Heart right ventricle (tissue), 16 donors: ENCODE measurements around the gene HTT. TPM values are rescaled to one million over a fixed set of nuclear protein-coding genes. Genes with fewer than 3 reads are reported as not detected.

Experiments
- ATAC-seq, 8 donors: fragments of 200-7000 bp; cut with Tn5 transposase; one replicate each; pipeline ENCODE4 v1.9.1; 2020; ENCODE audit warnings: mild to moderate bottlenecking in 8 of 8, moderate library complexity in 8 of 8, moderate number of reproducible peaks in 1 of 8
- DNase-seq, 2 donors: peaks; one replicate each; pipeline ENCODE4 v3.0.0-alpha.2; 2020
- H3K27ac ChIP-seq, 10 donors: fragments of 200-600 bp; sonication (generic) in 2 of 10; one replicate each; pipeline versions ENCODE4 v1.5.0 to v1.8.0; 2020 to 2022; ENCODE audit warnings: mild to moderate bottlenecking in 3 of 10
- H3K27me3 ChIP-seq, 7 donors: fragments of 200-600 bp; one replicate each; pipeline ENCODE4 v1.8.0; 2021 to 2022; ENCODE audit warnings: mild to moderate bottlenecking in 2 of 7
- H3K36me3 ChIP-seq, 9 donors: fragments of 200-600 bp; sonication (generic) in 1 of 9; one replicate each; pipeline versions ENCODE4 v1.5.0 to v1.8.0; 2020 to 2022; ENCODE audit warnings: mild to moderate bottlenecking in 2 of 9
- H3K4me1 ChIP-seq, 9 donors: fragments of 200-600 bp; sonication (generic) in 1 of 9; one replicate each; pipeline versions ENCODE4 v1.5.0 to v1.8.0; 2020 to 2022; ENCODE audit warnings: mild to moderate bottlenecking in 4 of 9
- H3K4me3 ChIP-seq, 10 donors: fragments of 200-600 bp; sonication (generic) in 2 of 10; one replicate each; pipeline versions ENCODE4 v1.5.0 to v1.8.0; 2020 to 2022; ENCODE audit warnings: mild to moderate bottlenecking in 7 of 10, moderate library complexity in 2 of 10
- H3K9me3 ChIP-seq, 11 donors: fragments of 200-600 bp in 10 of 11; sonication (generic) in 2 of 11; one replicate each; pipeline versions ENCODE4 v1.5.0 to v1.8.0; 2013 to 2022; ENCODE audit warnings: mild to moderate bottlenecking in 2 of 11, control low read depth in 1 of 11, moderate library complexity in 1 of 11
- CTCF ChIP-seq, 9 donors: fragments of 200-600 bp; sonication (generic) in 2 of 9; IDR thresholded peaks; one replicate each; pipeline versions ENCODE4 v1.5.0 to v1.8.0; 2021 to 2022; ENCODE audit warnings: antibody characterized with exemption in 9 of 9, mild to moderate bottlenecking in 5 of 9, moderate library complexity in 1 of 9
- WGBS, 2 donors: extraction: QIAGEN DNeasy Blood & Tissue Kit; methylation state at CpG; one replicate each; pipeline ENCODE4 v1.1.7; 2013; ENCODE audit warnings: inconsistent platforms in 1 of 2; 5-methylcytosine and 5-hydroxymethylcytosine counted together
- intact Hi-C, 10 donors: fragments of 100-400 bp; cut with DNase I; formaldehyde crosslinking; loops; one replicate each; pipeline versions ENCODE4 v1.11.1 to v1.14.2; 2022
- polyA plus RNA-seq, 2 donors: library from polyadenylated mRNA; stranded (reverse); fragments of 200-250 nt; gene quantifications; one replicate each; pipeline ENCODE4 v1.2.3, GENCODE V29; 2013
- total RNA-seq, 10 donors: library from RNA; stranded (reverse); fragmentation: NEBNext Ultra II Directional in 3 of 10; extraction: Animal tissue kit (Norgen Biotek cat#: 25700) in 3 of 10; gene quantifications; one replicate each; pipeline versions ENCODE4 v1.2.1 to v1.2.4, GENCODE V29; 2021 to 2023
- donor health status: Arrhythmogenic right ventricular cardiomyopathy.
- donor health status: ischemic (EF 13 %, LVEDD 7.1; RV severe dilation, severe dysfunction).
- donor health status: healthy with polysubstance abuse.
- donor health status: DM: no; HTN: yes; CAD: no.
- donor health status: DM: no; HTN: no; CAD: no.
- donor health status: ischemic (EF 25% LVEDD 6.9; RV normal size, moderate dysfunction).
- donor health status: ischemic (EF 25% LVEDD 5.7; RV mildly dilated, moderate dysfunction).
- donor health status: healthy.
- donor health status: DM: yes; HTN: yes; CAD: no.
- donor health status: Ischemic cardiomyopathy.
- donor health status: ischemic (EF 35%, LVEDD 5.7; RV mildly dilated, moderate dysfunction).
- donor health status: nonischemic (EF 11% LVEDD 7.7; RV severe dilation, severe dysfunction).
- donor health status: DM: yes; HTN: yes; CAD: no.
- donor health status: PGD.
- donor health status: ischemic (EF 29% LVEDD 5.4; RV normal size, mild dysfunction).
- donor health status: nonischemic (EF 23%, LVEDD 6.1; RV moderate dilation, normal function).

The HTT gene
- total and polyA plus RNA-seq, 12 donors, result 6.3 to 34.0 (median 24.1) TPM

GRCh38 chr4:3106339-3107186 lies 32.1 kb downstream of the HTT start:
- Histone ChIP-seq H3K4me3 (no peak overlapping the region), H3K27ac (peak overlapping the region in 5 of 10 donors; percentile 19 to 70 (median 57)), H3K4me1 (peaks cover 14 to 44% (median 29%) of the 10 kb centered on the region in 9 donors), H3K27me3 (no peaks in the 10 kb centered on the region), H3K9me3 (no peaks in the 10 kb centered on the region), H3K36me3 (peaks cover 0 to 95% (median 13%) of the 10 kb centered on the region in 9 donors)
- peak; percentile 94 to 98 (median 98) for ATAC-seq
- TF ChIP-seq CTCF (IDR thresholded peaks at IDR 0.05), result peak; percentile 96 to 100 (median 98)
- intact Hi-C loops, result loop anchor here in 5 of 10 donors (1.0 to 10.0 kb wide), 6 partner anchors 30 to 778 kb away; partner anchors contain the start of gene HGFAC (in 3 of the 5)
- 4 to 6% methylated on average over 7 of the region's 7 CpGs for WGBS, 2 donors
- peak; percentile 85 to 88 for DNase-seq

GRCh38 chr4:3107271-3107670 lies 32.8 kb downstream of the HTT start:
- TF ChIP-seq CTCF (IDR thresholded peaks at IDR 0.05), result no peak
- intact Hi-C loops, result loop anchor here in 5 of 10 donors (5.0 to 10.0 kb wide), 5 partner anchors 235 to 778 kb away; partner anchors contain the start of gene HGFAC (in 3 of the 5)
- H3K27ac ChIP-seq, result peak overlapping the region in 8 of 10 donors; percentile 5 to 70 (median 46)
- WGBS, 2 donors, result 85 to 94% methylated on average over 5 of the region's 5 CpGs
- H3K4me1 ChIP-seq, result peaks cover 17 to 51% (median 33%) of the 10 kb centered on the region in 9 donors
- ATAC-seq (no peak), DNase-seq (no peak)
- H3K9me3 ChIP-seq, result no peaks in the 10 kb centered on the region
- H3K27me3 ChIP-seq, result no peaks in the 10 kb centered on the region
- no peak overlapping the region for H3K4me3 ChIP-seq
- H3K36me3 ChIP-seq, result peaks cover 0 to 95% (median 13%) of the 10 kb centered on the region in 9 donors

GRCh38 chr4:3107691-3108121 lies 33.2 kb downstream of the HTT start:
- Histone ChIP-seq H3K9me3 (no peaks in the 10 kb centered on the region), H3K36me3 (peaks cover 0 to 95% (median 13%) of the 10 kb centered on the region in 9 donors), H3K4me3 (no peak overlapping the region), H3K27ac (peak overlapping the region in 8 of 10 donors; percentile 5 to 70 (median 46)), H3K27me3 (no peaks in the 10 kb centered on the region), H3K4me1 (peaks cover 17 to 56% (median 37%) of the 10 kb centered on the region in 9 donors)
- TF ChIP-seq CTCF (IDR thresholded peaks at IDR 0.05), result no peak
- WGBS, 2 donors, result 47 to 56% methylated on average over 6 of the region's 6 CpGs
- ATAC-seq (peak in 6 of 8 donors; percentile 14 to 49 (median 36)), DNase-seq (no peak)
- intact Hi-C loops, result loop anchor here in 6 of 10 donors (2.0 to 10.0 kb wide), 6 partner anchors 27 to 777 kb away; partner anchors contain the start of gene HGFAC (in 3 of the 6)

GRCh38 chr4:3108211-3108610 lies 33.7 kb downstream of the HTT start:
- Histone ChIP-seq H3K4me3 (no peak overlapping the region), H3K4me1 (peaks cover 17 to 61% (median 40%) of the 10 kb centered on the region in 9 donors), H3K27ac (peak overlapping the region in 7 of 10 donors; percentile 25 to 70 (median 47)), H3K27me3 (no peaks in the 10 kb centered on the region), H3K9me3 (no peaks in the 10 kb centered on the region), H3K36me3 (peaks cover 0 to 95% (median 13%) of the 10 kb centered on the region in 9 donors)
- WGBS, 2 donors, result 89 to 90% methylated on average over 3 of the region's 3 CpGs
- DNase-seq, result no peak
- ATAC-seq, result no peak
- TF ChIP-seq CTCF (IDR thresholded peaks at IDR 0.05), result no peak
- intact Hi-C loops, result loop anchor here in 6 of 10 donors (2.0 to 10.0 kb wide), 6 partner anchors 27 to 777 kb away; partner anchors contain the start of gene HGFAC (in 3 of the 6)
